ENCODE measurements around the gene GPX2.

The GPX2 gene

GRCh38 chr14:64912261-64912660 lies 30.3 kb downstream of the GPX2 start:
- DNase-seq, result no peak

- no peak for DNase-seq
Measured at GRCh38 chr14:64910847-64911495, 31.6 kb downstream of the GPX2 start.

GRCh38 chr14:64906022-64906421 lies 36.5 kb downstream of the GPX2 start:
- no peak for DNase-seq

- no peak for DNase-seq
Measured at GRCh38 chr14:64899958-64900357, 42.6 kb downstream of the GPX2 start.

- no peak for DNase-seq
Measured at GRCh38 chr14:64891839-64892375, 50.6 kb downstream of the GPX2 start.

- DNase-seq, result no peak
Measured at GRCh38 chr14:64891173-64891838, 51.2 kb downstream of the GPX2 start.

GRCh38 chr14:64889352-64889751 lies 53.2 kb downstream of the GPX2 start:
- no peak for DNase-seq
